OCI-LY7 (cell line): ENCODE data around the gene LY6G6C. TPM values are rescaled to one million over a fixed set of nuclear protein-coding genes. Genes with fewer than 3 reads are reported as not detected.

ENCODE experiments used
- BruUV-seq: library from RNA; stranded (reverse); fragments of 400-500 nt; replicated peaks from 2 replicates; lab custom pipeline; 2021; lab: Mats Ljungman, UMichigan
- CTCF ChIA-PET: fragments of 300-600 bp; sonication (Branson Sonifier 250); formaldehyde crosslinking; loops from one replicate; lab custom pipeline; 2022; ENCODE audit warnings: antibody characterized with exemption; ENCODE audit not compliant: unreplicated experiment; lab: Charles Lee
- POLR2A ChIA-PET: fragments of 300-600 bp; sonication (Branson Sonifier 250); formaldehyde crosslinking; loops from one replicate; lab custom pipeline; 2022; ENCODE audit warnings: antibody characterized with exemption; lab: Charles Lee
- DNase-seq: peaks from one replicate; pipeline ENCODE4 v3.0.0-alpha.2; 2015; ENCODE audit warnings: low spot score
- H2AFZ ChIP-seq: fragments of 200-600 bp; sonication (generic), shearing (Covaris generic); 2 replicates; pipeline ENCODE4 v1.6.1; 2014; ENCODE audit warnings: mild to moderate bottlenecking, antibody characterized with exemption, low read length, moderate library complexity
- H3K27ac ChIP-seq: fragments of 200-600 bp; sonication (generic); 2 replicates; pipeline ENCODE4 v1.5.1; 2014; ENCODE audit warnings: mixed run types, low read depth, mild to moderate bottlenecking, moderate library complexity, low read length, inconsistent platforms; ENCODE audit not compliant: poor library complexity, severe bottlenecking
- H3K36me3 ChIP-seq: fragments of 200-600 bp; sonication (generic); 2 replicates; pipeline ENCODE4 v1.6.1; 2014; ENCODE audit warnings: mild to moderate bottlenecking, antibody characterized with exemption, low read length, moderate library complexity, mixed read lengths; ENCODE audit not compliant: insufficient read depth
- H3K4me1 ChIP-seq: fragments of 200-600 bp; sonication (generic); 2 replicates; pipeline ENCODE4 v1.5.1; 2014; ENCODE audit warnings: mild to moderate bottlenecking, low read length; ENCODE audit not compliant: insufficient read depth, poor library complexity, severe bottlenecking
- H3K4me2 ChIP-seq: fragments of 200-600 bp; sonication (generic); 2 replicates; pipeline ENCODE4 v1.6.1; 2014; ENCODE audit warnings: mild to moderate bottlenecking, low read length
- H3K4me3 ChIP-seq: fragments of 200-600 bp; sonication (generic); 2 replicates; pipeline ENCODE4 v1.5.1; 2014; ENCODE audit warnings: mild to moderate bottlenecking, low read depth, low read length; ENCODE audit not compliant: poor library complexity, severe bottlenecking
- H3K79me2 ChIP-seq: fragments of 200-600 bp; sonication (generic); 2 replicates; pipeline ENCODE4 v1.6.1; 2016; ENCODE audit warnings: low read depth, mild to moderate bottlenecking, low read length, moderate library complexity, mixed read lengths; ENCODE audit not compliant: insufficient read depth
- H3K9me2 ChIP-seq: fragments of 200-600 bp; sonication (generic); 2 replicates; pipeline ENCODE4 v1.6.1; 2016; ENCODE audit warnings: mild to moderate bottlenecking, low read length, mixed read lengths; ENCODE audit not compliant: insufficient read depth
- H3K9me3 ChIP-seq: fragments of 200-600 bp; sonication (generic); 2 replicates; pipeline ENCODE4 v1.6.1; 2014; ENCODE audit warnings: mild to moderate bottlenecking, mixed run types, low read length, mixed read lengths
- H4K20me1 ChIP-seq: fragments of 200-600 bp; sonication (generic); 2 replicates; pipeline ENCODE4 v1.6.1; 2014; ENCODE audit warnings: mild to moderate bottlenecking, antibody characterized with exemption, low read length, moderate library complexity, mixed read lengths; ENCODE audit not compliant: insufficient read depth
- EZH2phosphoT487 ChIP-seq: fragments of 200-600 bp; sonication (generic); IDR thresholded peaks from 2 replicates; pipeline ENCODE4 v1.6.1; 2018; ENCODE audit warnings: low read depth, borderline replicate concordance, mild to moderate bottlenecking, mixed run types, antibody characterized with exemption, low read length, moderate library complexity, mixed read lengths
- intact Hi-C: fragments of 100-400 bp; cut with micrococcal nuclease; formaldehyde crosslinking; loops from one replicate; pipeline ENCODE4 v1.10.0; 2022; ENCODE audit not compliant: unreplicated experiment
- total RNA-seq, 2 experiments: library from RNA; depleted of rRNA in 1 of 2; stranded (reverse); fragments of >200 nt in 1 of 2; shearing (Covaris generic) in 1 of 2; gene quantifications; 2 replicates each; pipeline ENCODE4 v1.2.3, GENCODE V29; 2014 to 2022
- TF ChIP-seq, protein P1 (sequence below): fragments of 200-600 bp; sonication (generic); conservative IDR thresholded peaks from 2 replicates; pipeline ENCODE4 v1.5.1; 2014; ENCODE audit warnings: mild to moderate bottlenecking, antibody characterized with exemption, low read length, moderate library complexity, mixed read lengths

LY6G6C gene
- total RNA-seq, 2 experiments from 2014 or later: not detected

DNA sequence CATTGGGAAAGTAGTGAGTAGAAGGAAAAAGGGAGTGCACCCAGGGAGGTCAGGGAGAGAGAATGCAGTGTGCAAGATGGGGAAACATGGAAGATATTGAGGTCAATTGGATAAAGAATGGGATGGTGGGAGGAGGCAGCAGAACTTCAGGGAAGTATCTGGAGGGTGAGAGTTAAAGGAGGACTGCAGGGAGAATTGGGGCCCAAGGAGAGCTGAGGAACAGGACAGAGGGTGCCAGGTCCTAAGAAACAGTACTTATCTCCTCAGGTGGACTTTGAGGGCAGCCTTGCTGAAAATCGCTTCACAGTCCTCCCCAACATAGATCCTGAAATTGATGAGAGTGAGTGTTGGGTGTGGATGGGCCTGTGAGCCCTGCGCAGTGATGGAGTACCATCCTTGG lies 36.7 kb upstream of the LY6G6C start:
- DNase-seq: no peak
- Histone ChIP-seq H2AFZ (no peak overlapping the region), H3K4me3 (no peak overlapping the region), H3K9me2 (no peaks in the 10 kb centered on the region), H3K4me2 (no peak overlapping the region), H3K27ac (no peak overlapping the region), H4K20me1 (no peaks in the 10 kb centered on the region), H3K4me1 (no peaks in the 10 kb centered on the region), H3K36me3 (peaks cover 51% of the 10 kb centered on the region), H3K79me2 (no peaks in the 10 kb centered on the region), H3K9me3 (no peaks in the 10 kb centered on the region)
- TF ChIP-seq, protein P1, sequence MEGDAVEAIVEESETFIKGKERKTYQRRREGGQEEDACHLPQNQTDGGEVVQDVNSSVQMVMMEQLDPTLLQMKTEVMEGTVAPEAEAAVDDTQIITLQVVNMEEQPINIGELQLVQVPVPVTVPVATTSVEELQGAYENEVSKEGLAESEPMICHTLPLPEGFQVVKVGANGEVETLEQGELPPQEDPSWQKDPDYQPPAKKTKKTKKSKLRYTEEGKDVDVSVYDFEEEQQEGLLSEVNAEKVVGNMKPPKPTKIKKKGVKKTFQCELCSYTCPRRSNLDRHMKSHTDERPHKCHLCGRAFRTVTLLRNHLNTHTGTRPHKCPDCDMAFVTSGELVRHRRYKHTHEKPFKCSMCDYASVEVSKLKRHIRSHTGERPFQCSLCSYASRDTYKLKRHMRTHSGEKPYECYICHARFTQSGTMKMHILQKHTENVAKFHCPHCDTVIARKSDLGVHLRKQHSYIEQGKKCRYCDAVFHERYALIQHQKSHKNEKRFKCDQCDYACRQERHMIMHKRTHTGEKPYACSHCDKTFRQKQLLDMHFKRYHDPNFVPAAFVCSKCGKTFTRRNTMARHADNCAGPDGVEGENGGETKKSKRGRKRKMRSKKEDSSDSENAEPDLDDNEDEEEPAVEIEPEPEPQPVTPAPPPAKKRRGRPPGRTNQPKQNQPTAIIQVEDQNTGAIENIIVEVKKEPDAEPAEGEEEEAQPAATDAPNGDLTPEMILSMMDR: no peak
- TF ChIP-seq EZH2phosphoT487: no peak
- intact Hi-C loops: no loop called here
- BruUV-seq: no TSS peak
- POLR2A ChIA-PET: interaction anchor here (0.6 kb wide), 1 partner anchor 1546 kb away, joined by 5 read pairs; no protein-coding TSS in a partner anchor
- CTCF ChIA-PET: interaction anchor here (0.9 kb wide), 1 partner anchor 46 kb away, joined by 3 read pairs; no protein-coding TSS in a partner anchor

DNA sequence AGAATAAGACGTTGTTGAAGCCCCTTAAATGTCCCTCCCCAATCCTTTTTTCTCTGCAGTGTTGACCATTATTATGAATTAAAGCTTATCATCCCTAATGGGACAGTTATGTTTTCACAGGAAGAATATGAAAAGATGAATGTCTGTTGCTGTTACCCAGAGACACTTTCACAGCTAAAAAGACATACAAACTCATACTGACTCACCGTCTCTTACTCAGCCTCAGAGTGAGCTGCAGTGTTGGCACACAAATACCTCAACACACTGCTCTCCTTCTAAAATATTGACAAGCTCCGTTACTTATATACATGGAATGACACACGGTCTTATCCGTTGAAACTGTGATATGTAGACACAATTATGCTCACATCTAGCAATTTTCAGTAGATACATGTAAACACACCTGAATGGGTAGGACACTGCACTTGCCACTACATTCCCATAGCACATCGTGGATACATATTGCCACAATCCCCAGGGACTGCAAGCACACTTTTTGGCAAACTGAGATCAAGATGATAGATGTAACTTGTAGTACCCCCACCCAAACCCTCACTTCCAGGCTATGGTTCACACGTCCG lies 31.3 kb upstream of the LY6G6C start:
- no peak overlapping the region for H3K4me2 ChIP-seq
- H4K20me1 ChIP-seq: no peaks in the 10 kb centered on the region
- H3K36me3 ChIP-seq: peaks cover 19% of the 10 kb centered on the region
- no peak overlapping the region for H2AFZ ChIP-seq
- no peak overlapping the region for H3K27ac ChIP-seq
- no peaks in the 10 kb centered on the region for H3K4me1 ChIP-seq
- no TSS peak for BruUV-seq
- POLR2A ChIA-PET: interaction anchor here (0.5 to 1.9 kb wide), 3 partner anchors 12 to 92 kb away, joined by 3 to 9 read pairs (median 6); partner anchors contain the start of gene MSH5
- H3K4me3 ChIP-seq: no peak overlapping the region
- no peak for DNase-seq
- intact Hi-C loops: no loop called here
- CTCF ChIA-PET: no interaction called here
- TF ChIP-seq, protein P1: no peak
- no peak for TF ChIP-seq EZH2phosphoT487
- no peaks in the 10 kb centered on the region for H3K79me2 ChIP-seq
- H3K9me3 ChIP-seq: no peaks in the 10 kb centered on the region
- no peaks in the 10 kb centered on the region for H3K9me2 ChIP-seq

DNA sequence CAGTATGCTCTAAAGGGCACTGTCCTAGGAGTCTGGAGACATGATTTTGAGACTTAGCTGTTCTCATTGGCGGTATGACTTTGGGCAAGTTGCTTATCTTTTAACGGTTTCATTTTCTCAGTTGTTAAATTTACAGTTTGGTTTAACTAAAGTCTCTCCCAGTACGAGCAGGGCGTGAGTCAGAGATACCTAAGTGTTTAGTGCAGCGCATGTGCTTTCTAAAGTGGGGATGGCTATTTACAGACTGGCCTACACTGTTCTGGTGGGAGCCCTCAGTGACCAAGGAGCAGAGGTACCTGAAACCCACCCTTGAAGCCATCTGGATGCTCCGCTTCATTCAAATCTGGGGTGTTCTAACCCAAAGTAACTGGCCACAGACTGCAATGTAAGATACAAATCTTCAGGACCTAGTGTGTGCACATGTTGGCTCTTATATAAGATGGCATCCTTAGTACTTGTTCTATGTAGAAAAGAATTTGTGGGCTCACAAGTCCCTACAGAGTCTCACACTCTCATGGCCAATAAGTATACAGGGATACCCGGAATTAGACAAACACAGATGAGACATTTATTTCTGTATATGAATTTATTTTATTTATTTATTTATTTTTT lies 29.0 kb upstream of the LY6G6C start:
- ChIA-PET POLR2A (interaction anchor here (0.7 to 1.3 kb wide), 2 partner anchors 9 to 12 kb away, joined by 3 to 4 read pairs; no protein-coding TSS in a partner anchor), CTCF (no interaction called here)
- H3K9me2 ChIP-seq: no peaks in the 10 kb centered on the region
- H3K4me3 ChIP-seq: no peak overlapping the region
- H3K36me3 ChIP-seq: peaks cover 31% of the 10 kb centered on the region
- DNase-seq: no peak
- H4K20me1 ChIP-seq: no peaks in the 10 kb centered on the region
- TF ChIP-seq EZH2phosphoT487: no peak
- TF ChIP-seq, protein P1: no peak
- no peaks in the 10 kb centered on the region for H3K79me2 ChIP-seq
- H3K27ac ChIP-seq: no peak overlapping the region
- no peaks in the 10 kb centered on the region for H3K4me1 ChIP-seq
- H3K4me2 ChIP-seq: no peak overlapping the region
- no peaks in the 10 kb centered on the region for H3K9me3 ChIP-seq
- intact Hi-C loops: no loop called here
- no TSS peak for BruUV-seq
- H2AFZ ChIP-seq: no peak overlapping the region
